ENCODE results near the gene ZNF175. TPM values are rescaled to one million over a fixed set of nuclear protein-coding genes. Genes with fewer than 3 reads are reported as not detected.

The ZNF175 gene
- polyA plus RNA-seq, 1 donor (not counting 4 experiments of a cell fraction or from before 2014, with no cell fraction given), result 3.8 TPM

DNA sequence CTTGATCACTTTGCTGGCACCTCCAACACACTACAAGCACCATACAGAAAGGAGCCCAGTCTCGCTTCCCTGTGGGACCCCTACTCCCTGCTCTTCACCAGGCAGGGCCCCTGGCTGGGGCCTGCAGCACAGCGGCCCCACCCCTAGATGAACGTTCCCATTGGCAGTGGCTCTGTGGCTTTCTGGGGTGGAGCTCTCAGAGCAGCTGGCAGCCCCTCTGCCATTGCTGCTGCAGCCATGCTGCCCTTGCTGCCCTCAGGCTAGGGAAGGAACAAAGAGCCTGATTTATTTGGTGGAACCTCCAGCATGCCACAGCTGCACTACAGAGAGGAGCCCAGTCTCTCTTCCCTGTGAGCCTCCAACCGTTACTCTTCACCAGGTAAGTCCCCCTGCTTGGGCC lies 45.4 kb upstream of the ZNF175 start:
- Histone ChIP-seq H3K4me1 (ENCODE audit: control insufficient read depth, extremely low read depth, insufficient read depth, low read length) (no peaks in the 10 kb centered on the region), H3K36me3 (ENCODE audit: control insufficient read depth in 2 of 2, extremely low read depth in 1 of 2, insufficient read depth in 2 of 2, low read length in 2 of 2) (no peaks in the 10 kb centered on the region), H3K4me3 (ENCODE audit: control insufficient read depth in 2 of 3, extremely low read depth in 1 of 3, insufficient read depth in 2 of 3, low read depth in 1 of 3, low read length in 3 of 3) (no peak overlapping the region), H4K20me1 (ENCODE audit: control insufficient read depth, extremely low read depth, insufficient read depth, low read length) (no peaks in the 10 kb centered on the region), H2AFZ (ENCODE audit: control insufficient read depth, low read length) (no peak overlapping the region), H3K9me3 (ENCODE audit: control insufficient read depth, low read depth, low read length) (no peaks in the 10 kb centered on the region), H3K4me2 (ENCODE audit: control insufficient read depth, extremely low read depth, insufficient read depth, low read depth, low read length) (no peak overlapping the region), H3K79me2 (ENCODE audit: control insufficient read depth, insufficient read depth, low read length) (no peaks in the 10 kb centered on the region), H3K27ac (ENCODE audit: control insufficient read depth, insufficient read depth, low read length) (no peak overlapping the region), H3K27me3 (ENCODE audit: control insufficient read depth, extremely low read depth, insufficient read depth, low read length) (no peaks in the 10 kb centered on the region), H3K9me1 (ENCODE audit: control insufficient read depth, extremely low read depth, insufficient read depth, low read length) (no peaks in the 10 kb centered on the region), H3K9ac (ENCODE audit: control insufficient read depth, extremely low read depth, insufficient read depth, low read length) (no peak overlapping the region)
- FAIRE-seq (no peak), DNase-seq (ENCODE audit: low read depth, low spot score) (no peak)
- TF ChIP-seq CTCF (optimal IDR thresholded peaks at IDR 0.05 in 1 of 3, IDR thresholded peaks at IDR 0.05 in 1 of 3, conservative IDR thresholded peaks at IDR 0.05 in 1 of 3; ENCODE audit: extremely low read depth in 1 of 3, insufficient read depth in 2 of 3, low read length in 3 of 3) (no peak), EZH2 (IDR thresholded peaks at IDR 0.05; ENCODE audit: low read length) (no peak)
- dilution Hi-C loops (cut with MboI; ENCODE audit: extremely low pct_ligation_motif_present, low sequenced_read_pairs), result no loop called here

DNA sequence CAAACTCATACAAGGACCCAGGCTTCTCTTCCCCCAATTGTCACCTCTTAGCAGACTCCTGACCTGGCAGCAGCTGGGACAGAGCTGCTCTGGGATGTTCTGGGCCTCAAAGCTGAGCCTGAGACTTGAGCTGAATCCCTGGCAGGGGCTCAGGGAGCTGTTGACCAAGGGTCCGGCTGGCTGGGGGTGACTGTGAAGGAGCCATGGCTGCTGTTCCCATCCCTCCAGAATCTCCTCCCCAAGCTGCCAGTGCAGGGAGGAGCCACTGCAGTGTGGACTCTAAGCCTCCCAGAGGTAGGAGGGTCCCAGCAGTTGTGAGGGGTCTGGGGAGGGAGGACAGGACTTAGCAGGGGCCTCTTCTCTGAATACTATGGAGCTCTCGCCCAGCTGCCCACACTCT lies 41.8 kb upstream of the ZNF175 start:
- Histone ChIP-seq H3K79me2 (ENCODE audit: control insufficient read depth, insufficient read depth, low read length) (no peaks in the 10 kb centered on the region), H4K20me1 (ENCODE audit: control insufficient read depth, extremely low read depth, insufficient read depth, low read length) (no peaks in the 10 kb centered on the region), H3K4me2 (ENCODE audit: control insufficient read depth, extremely low read depth, insufficient read depth, low read depth, low read length) (no peak overlapping the region), H3K36me3 (ENCODE audit: control insufficient read depth in 2 of 2, extremely low read depth in 1 of 2, insufficient read depth in 2 of 2, low read length in 2 of 2) (no peaks in the 10 kb centered on the region), H3K4me3 (ENCODE audit: control insufficient read depth in 2 of 3, extremely low read depth in 1 of 3, insufficient read depth in 2 of 3, low read depth in 1 of 3, low read length in 3 of 3) (no peak overlapping the region), H3K9me3 (ENCODE audit: control insufficient read depth, low read depth, low read length) (no peaks in the 10 kb centered on the region), H3K27me3 (ENCODE audit: control insufficient read depth, extremely low read depth, insufficient read depth, low read length) (no peaks in the 10 kb centered on the region), H3K9ac (ENCODE audit: control insufficient read depth, extremely low read depth, insufficient read depth, low read length) (no peak overlapping the region), H3K9me1 (ENCODE audit: control insufficient read depth, extremely low read depth, insufficient read depth, low read length) (no peaks in the 10 kb centered on the region), H3K4me1 (ENCODE audit: control insufficient read depth, extremely low read depth, insufficient read depth, low read length) (no peaks in the 10 kb centered on the region), H3K27ac (ENCODE audit: control insufficient read depth, insufficient read depth, low read length) (no peak overlapping the region), H2AFZ (ENCODE audit: control insufficient read depth, low read length) (no peak overlapping the region)
- DNase-seq (ENCODE audit: low read depth, low spot score) (no peak), FAIRE-seq (no peak)
- dilution Hi-C loops (cut with MboI; ENCODE audit: extremely low pct_ligation_motif_present, low sequenced_read_pairs), result no loop called here
- no peak for TF ChIP-seq EZH2 (IDR thresholded peaks at IDR 0.05; ENCODE audit: low read length)
- no peak for TF ChIP-seq CTCF (optimal IDR thresholded peaks at IDR 0.05 in 1 of 3, IDR thresholded peaks at IDR 0.05 in 1 of 3, conservative IDR thresholded peaks at IDR 0.05 in 1 of 3; ENCODE audit: extremely low read depth in 1 of 3, insufficient read depth in 2 of 3, low read length in 3 of 3)
